C4-2B (cell line): ENCODE results near the gene AIFM1.

ENCODE experiments used
- CTCF ChIP-seq: fragments of 450-650 bp; conservative IDR thresholded peaks from 2 replicates; pipeline ENCODE4 v1.5.1; 2017; ENCODE audit warnings: mild to moderate bottlenecking
- ZFX ChIP-seq: fragments of 450-650 bp; IDR thresholded peaks from 2 replicates; pipeline ENCODE4 v1.6.1; 2017

- TF ChIP-seq CTCF (no peak), ZFX (no peak)
Measured at GRCh38 chrX:130184168-130184567, 18.5 kb upstream of the AIFM1 start.
